Ovary (tissue), 3 donors: ENCODE data around the gene DNAAF1.

Experiments
- CTCF ChIP-seq, 3 donors: fragments of 450-650 bp in 2 of 3; fragments of 200-600 bp in 1 of 3; IDR thresholded peaks; one replicate each; pipeline versions ENCODE4 v1.5.1 to v1.8.0; 2016 to 2022; ENCODE audit warnings: antibody characterized with exemption in 3 of 3, mild to moderate bottlenecking in 1 of 3
- POLR2A ChIP-seq: fragments of 450-650 bp; IDR thresholded peaks from one replicate; pipeline ENCODE4 v1.6.1; 2017; ENCODE audit warnings: antibody characterized with exemption, mild to moderate bottlenecking, moderate library complexity
- donor health status: DM: no; HTN: no; CAD: no.

- TF ChIP-seq CTCF (IDR thresholded peaks at IDR 0.05): no peak
- TF ChIP-seq POLR2A: no peak
Measured at GRCh38 chr16:84117494-84117843, 27.6 kb upstream of the DNAAF1 start.
